Liver (tissue), 9 donors: ENCODE data around the gene MFRP. TPM values are rescaled to one million over a fixed set of nuclear protein-coding genes. Genes with fewer than 3 reads are reported as not detected.

Experiments used
- DNase-seq: peaks from one replicate; pipeline ENCODE4 v3.0.0-alpha.2; 2017; ENCODE audit warnings: low spot score
- H3K27ac ChIP-seq, 2 donors: one replicate each; pipeline ENCODE4 v1.7.0; 2013; ENCODE audit warnings: inconsistent platforms in 2 of 2, low read length in 2 of 2, control low read depth in 1 of 2, low read depth in 1 of 2, mild to moderate bottlenecking in 1 of 2
- H3K27me3 ChIP-seq, 4 donors: one replicate each; pipeline versions ENCODE4 v1.6.1 to v1.7.0; 2013; ENCODE audit warnings: low read length in 3 of 4, inconsistent platforms in 1 of 4, mild to moderate bottlenecking in 1 of 4, moderate library complexity in 1 of 4; ENCODE audit not compliant: control insufficient read depth in 4 of 4, insufficient read depth in 4 of 4
- H3K36me3 ChIP-seq, 4 donors: one replicate each; pipeline versions ENCODE4 v1.6.1 to v1.7.0; 2013; ENCODE audit warnings: low read length in 3 of 4, mild to moderate bottlenecking in 3 of 4, low read depth in 1 of 4, moderate library complexity in 1 of 4; ENCODE audit not compliant: control insufficient read depth in 4 of 4, insufficient read depth in 3 of 4
- H3K4me1 ChIP-seq, 4 donors: one replicate each; pipeline versions ENCODE4 v1.6.1 to v1.7.0; 2013; ENCODE audit warnings: low read length in 3 of 4, mild to moderate bottlenecking in 3 of 4, moderate library complexity in 1 of 4; ENCODE audit not compliant: control insufficient read depth in 4 of 4, insufficient read depth in 4 of 4
- H3K4me3 ChIP-seq, 3 donors: one replicate each; pipeline versions ENCODE4 v1.6.1 to v1.7.0; 2013; ENCODE audit warnings: low read length in 3 of 3, control low read depth in 1 of 3, low read depth in 1 of 3, mild to moderate bottlenecking in 1 of 3
- H3K9ac ChIP-seq, 2 donors: one replicate each; pipeline ENCODE4 v1.7.0; 2013; ENCODE audit warnings: low read length in 2 of 2, mild to moderate bottlenecking in 2 of 2, moderate library complexity in 2 of 2, control low read depth in 1 of 2, low read depth in 1 of 2
- H3K9me3 ChIP-seq, 4 donors: one replicate each; pipeline versions ENCODE4 v1.6.1 to v1.7.0; 2013; ENCODE audit warnings: low read length in 3 of 4; ENCODE audit not compliant: control insufficient read depth in 4 of 4
- EGR1 ChIP-seq, 2 donors: IDR thresholded peaks; 2 replicates each; pipeline ENCODE4 v1.6.1; 2016 to 2018; ENCODE audit warnings: antibody characterized with exemption in 2 of 2, low read depth in 2 of 2
- FOXA1 ChIP-seq: IDR thresholded peaks from 2 replicates; pipeline ENCODE4 v1.6.1; 2016; ENCODE audit warnings: antibody characterized with exemption
- FOXA2 ChIP-seq: IDR thresholded peaks from 2 replicates; pipeline ENCODE4 v1.6.1; 2016; ENCODE audit warnings: antibody characterized with exemption
- HNF4A ChIP-seq, 2 donors: conservative IDR thresholded peaks; 2 replicates each; pipeline ENCODE4 v1.6.1; 2016; ENCODE audit warnings: antibody characterized with exemption in 2 of 2, mild to moderate bottlenecking in 2 of 2
- HNF4G ChIP-seq: IDR thresholded peaks from 2 replicates; pipeline ENCODE4 v1.6.1; 2016; ENCODE audit warnings: antibody characterized with exemption
- JUND ChIP-seq, 2 donors: IDR thresholded peaks; 2 replicates each; pipeline ENCODE4 v1.6.1; 2016; ENCODE audit warnings: antibody characterized with exemption in 2 of 2
- NR2F2 ChIP-seq: IDR thresholded peaks from 2 replicates; pipeline ENCODE4 v1.6.1; 2016; ENCODE audit warnings: antibody characterized with exemption
- RAD21 ChIP-seq, 2 donors: IDR thresholded peaks; 2 replicates each; pipeline ENCODE4 v1.6.1; 2016; ENCODE audit warnings: antibody characterized with exemption in 2 of 2, mild to moderate bottlenecking in 2 of 2
- RXRA ChIP-seq, 2 donors: IDR thresholded peaks; 2 replicates each; pipeline ENCODE4 v1.6.1; 2017 to 2018; ENCODE audit warnings: antibody characterized with exemption in 2 of 2, mild to moderate bottlenecking in 1 of 2
- SP1 ChIP-seq: IDR thresholded peaks from 2 replicates; pipeline ENCODE4 v1.6.1; 2018; ENCODE audit warnings: antibody characterized with exemption, mild to moderate bottlenecking
- TAF1 ChIP-seq: conservative IDR thresholded peaks from 2 replicates; pipeline ENCODE4 v1.6.1; 2016; ENCODE audit warnings: antibody characterized with exemption, mild to moderate bottlenecking
- WGBS: extraction: QIAGEN DNeasy Blood & Tissue Kit; methylation state at CpG from one replicate; pipeline ENCODE4 v1.1.7; 2013; 5-methylcytosine and 5-hydroxymethylcytosine counted together
- polyA plus RNA-seq, 2 donors: library from polyadenylated mRNA; stranded (reverse) in 1 of 2; unstranded in 1 of 2; fragments of 200-250 nt in 1 of 2; fragments of >200 nt in 1 of 2; fragmentation: Nextera tagmentation in 1 of 2; extraction: Ambion mirVana in 1 of 2; gene quantifications; one replicate each; pipeline versions ENCODE4 v1.2.1 to v1.2.3, GENCODE V29; 2013 to 2015
- total RNA-seq, 2 donors: library from RNA; depleted of rRNA; stranded (reverse); fragments of >200 nt; gene quantifications; one replicate each; pipeline ENCODE4 v1.2.3, GENCODE V29; 2014
- TF ChIP-seq, protein P1 (sequence below): IDR thresholded peaks from 2 replicates; pipeline ENCODE4 v1.6.1; 2016; ENCODE audit warnings: antibody characterized with exemption
- TF ChIP-seq, protein P2 (sequence below): IDR thresholded peaks from 2 replicates; pipeline ENCODE4 v1.6.1; 2016; ENCODE audit warnings: antibody characterized with exemption
- TF ChIP-seq, protein P3 (sequence below): IDR thresholded peaks from 2 replicates; pipeline ENCODE4 v1.6.1; 2016; ENCODE audit warnings: antibody characterized with exemption, mild to moderate bottlenecking
- TF ChIP-seq, protein P4 (sequence below): fragments of 150-350 bp; IDR thresholded peaks from 2 replicates; pipeline ENCODE4 v1.5.1; 2017; ENCODE audit warnings: improper control_type of control experiment, low read depth, low read length; ENCODE audit not compliant: missing input control
- donor health status: healthy.
- donor health status: healthy.
- donor health status: healthy.
- donor health status: healthy.
- donor health status: healthy.

Gene MFRP
- total and polyA plus RNA-seq, 4 donors: not detected

DNA sequence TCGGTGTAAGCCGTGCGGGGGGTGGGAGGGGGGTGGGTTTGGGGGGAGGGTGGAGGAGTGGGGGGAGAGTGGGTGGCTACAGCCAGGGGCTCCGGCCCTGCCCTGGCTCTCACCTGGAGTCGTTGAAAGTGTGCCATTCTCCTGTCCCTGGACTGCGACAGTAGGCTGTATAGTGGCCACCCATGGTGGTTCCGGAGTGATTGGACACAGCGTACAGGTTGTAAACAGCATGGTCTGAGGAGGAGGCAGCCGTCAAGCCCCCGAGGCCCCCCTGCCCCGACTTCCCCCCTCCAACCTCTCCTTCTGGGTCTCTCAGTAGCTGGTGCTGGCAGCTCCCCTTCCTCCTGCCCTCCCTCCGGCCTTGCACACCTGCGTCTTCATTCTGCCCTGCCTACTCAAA lies 10.6 kb upstream of the MFRP start (continued):
- TF ChIP-seq, protein P1, sequence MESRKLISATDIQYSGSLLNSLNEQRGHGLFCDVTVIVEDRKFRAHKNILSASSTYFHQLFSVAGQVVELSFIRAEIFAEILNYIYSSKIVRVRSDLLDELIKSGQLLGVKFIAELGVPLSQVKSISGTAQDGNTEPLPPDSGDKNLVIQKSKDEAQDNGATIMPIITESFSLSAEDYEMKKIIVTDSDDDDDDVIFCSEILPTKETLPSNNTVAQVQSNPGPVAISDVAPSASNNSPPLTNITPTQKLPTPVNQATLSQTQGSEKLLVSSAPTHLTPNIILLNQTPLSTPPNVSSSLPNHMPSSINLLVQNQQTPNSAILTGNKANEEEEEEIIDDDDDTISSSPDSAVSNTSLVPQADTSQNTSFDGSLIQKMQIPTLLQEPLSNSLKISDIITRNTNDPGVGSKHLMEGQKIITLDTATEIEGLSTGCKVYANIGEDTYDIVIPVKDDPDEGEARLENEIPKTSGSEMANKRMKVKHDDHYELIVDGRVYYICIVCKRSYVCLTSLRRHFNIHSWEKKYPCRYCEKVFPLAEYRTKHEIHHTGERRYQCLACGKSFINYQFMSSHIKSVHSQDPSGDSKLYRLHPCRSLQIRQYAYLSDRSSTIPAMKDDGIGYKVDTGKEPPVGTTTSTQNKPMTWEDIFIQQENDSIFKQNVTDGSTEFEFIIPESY: no peak
- TF ChIP-seq, protein P2, sequence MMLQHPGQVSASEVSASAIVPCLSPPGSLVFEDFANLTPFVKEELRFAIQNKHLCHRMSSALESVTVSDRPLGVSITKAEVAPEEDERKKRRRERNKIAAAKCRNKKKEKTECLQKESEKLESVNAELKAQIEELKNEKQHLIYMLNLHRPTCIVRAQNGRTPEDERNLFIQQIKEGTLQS: no peak
- TF ChIP-seq FOXA1: no peak

DNA sequence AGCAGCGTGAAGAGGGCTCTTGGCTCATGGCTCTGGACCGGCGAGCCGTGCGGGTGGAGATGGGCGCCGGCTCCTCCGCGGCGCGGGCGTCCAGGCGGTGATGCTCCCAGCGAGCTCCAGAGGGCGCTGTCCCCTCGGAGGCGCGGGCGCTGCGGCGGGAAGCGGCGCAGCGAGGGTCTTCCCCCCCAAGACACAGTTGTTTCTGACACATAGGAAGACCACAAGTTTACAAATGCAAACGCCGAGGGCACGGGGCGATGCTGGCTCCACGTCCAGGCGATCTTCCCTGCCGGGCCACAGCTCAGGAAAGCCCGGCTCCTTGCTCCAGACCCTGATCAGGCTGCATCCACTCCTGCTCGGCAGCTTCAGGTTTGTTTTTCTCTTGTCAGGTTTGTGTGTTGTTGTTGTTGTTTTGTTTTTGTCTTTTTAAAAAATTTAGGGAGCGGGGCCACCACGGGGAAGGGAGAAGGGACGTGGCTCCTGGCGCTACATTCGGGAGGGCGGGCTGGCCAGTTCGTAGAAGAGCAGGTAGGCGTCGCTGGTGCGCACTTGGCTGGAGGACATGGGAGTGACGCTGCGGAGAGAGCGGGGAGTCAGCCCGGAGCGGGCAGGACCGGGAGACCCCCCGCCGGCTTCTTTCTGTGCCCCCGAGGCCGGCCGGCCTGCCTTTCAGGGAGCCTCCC lies 10.0 kb upstream of the MFRP start:
- peaks cover 7 to 40% (median 18%) of the 10 kb centered on the region in 4 donors for H3K4me1 ChIP-seq
- H3K4me3 ChIP-seq: peak overlapping the region; percentile 33 to 45 (median 44)
- peak; percentile 76 for DNase-seq
- no peaks in the 10 kb centered on the region for H3K27me3 ChIP-seq
- TF ChIP-seq HNF4G: no peak
- no peak for TF ChIP-seq TAF1
- no peak for TF ChIP-seq NR2F2
- TF ChIP-seq, protein P3, sequence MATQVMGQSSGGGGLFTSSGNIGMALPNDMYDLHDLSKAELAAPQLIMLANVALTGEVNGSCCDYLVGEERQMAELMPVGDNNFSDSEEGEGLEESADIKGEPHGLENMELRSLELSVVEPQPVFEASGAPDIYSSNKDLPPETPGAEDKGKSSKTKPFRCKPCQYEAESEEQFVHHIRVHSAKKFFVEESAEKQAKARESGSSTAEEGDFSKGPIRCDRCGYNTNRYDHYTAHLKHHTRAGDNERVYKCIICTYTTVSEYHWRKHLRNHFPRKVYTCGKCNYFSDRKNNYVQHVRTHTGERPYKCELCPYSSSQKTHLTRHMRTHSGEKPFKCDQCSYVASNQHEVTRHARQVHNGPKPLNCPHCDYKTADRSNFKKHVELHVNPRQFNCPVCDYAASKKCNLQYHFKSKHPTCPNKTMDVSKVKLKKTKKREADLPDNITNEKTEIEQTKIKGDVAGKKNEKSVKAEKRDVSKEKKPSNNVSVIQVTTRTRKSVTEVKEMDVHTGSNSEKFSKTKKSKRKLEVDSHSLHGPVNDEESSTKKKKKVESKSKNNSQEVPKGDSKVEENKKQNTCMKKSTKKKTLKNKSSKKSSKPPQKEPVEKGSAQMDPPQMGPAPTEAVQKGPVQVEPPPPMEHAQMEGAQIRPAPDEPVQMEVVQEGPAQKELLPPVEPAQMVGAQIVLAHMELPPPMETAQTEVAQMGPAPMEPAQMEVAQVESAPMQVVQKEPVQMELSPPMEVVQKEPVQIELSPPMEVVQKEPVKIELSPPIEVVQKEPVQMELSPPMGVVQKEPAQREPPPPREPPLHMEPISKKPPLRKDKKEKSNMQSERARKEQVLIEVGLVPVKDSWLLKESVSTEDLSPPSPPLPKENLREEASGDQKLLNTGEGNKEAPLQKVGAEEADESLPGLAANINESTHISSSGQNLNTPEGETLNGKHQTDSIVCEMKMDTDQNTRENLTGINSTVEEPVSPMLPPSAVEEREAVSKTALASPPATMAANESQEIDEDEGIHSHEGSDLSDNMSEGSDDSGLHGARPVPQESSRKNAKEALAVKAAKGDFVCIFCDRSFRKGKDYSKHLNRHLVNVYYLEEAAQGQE: no peak
- TF ChIP-seq FOXA2: no peak
- TF ChIP-seq, protein P4, sequence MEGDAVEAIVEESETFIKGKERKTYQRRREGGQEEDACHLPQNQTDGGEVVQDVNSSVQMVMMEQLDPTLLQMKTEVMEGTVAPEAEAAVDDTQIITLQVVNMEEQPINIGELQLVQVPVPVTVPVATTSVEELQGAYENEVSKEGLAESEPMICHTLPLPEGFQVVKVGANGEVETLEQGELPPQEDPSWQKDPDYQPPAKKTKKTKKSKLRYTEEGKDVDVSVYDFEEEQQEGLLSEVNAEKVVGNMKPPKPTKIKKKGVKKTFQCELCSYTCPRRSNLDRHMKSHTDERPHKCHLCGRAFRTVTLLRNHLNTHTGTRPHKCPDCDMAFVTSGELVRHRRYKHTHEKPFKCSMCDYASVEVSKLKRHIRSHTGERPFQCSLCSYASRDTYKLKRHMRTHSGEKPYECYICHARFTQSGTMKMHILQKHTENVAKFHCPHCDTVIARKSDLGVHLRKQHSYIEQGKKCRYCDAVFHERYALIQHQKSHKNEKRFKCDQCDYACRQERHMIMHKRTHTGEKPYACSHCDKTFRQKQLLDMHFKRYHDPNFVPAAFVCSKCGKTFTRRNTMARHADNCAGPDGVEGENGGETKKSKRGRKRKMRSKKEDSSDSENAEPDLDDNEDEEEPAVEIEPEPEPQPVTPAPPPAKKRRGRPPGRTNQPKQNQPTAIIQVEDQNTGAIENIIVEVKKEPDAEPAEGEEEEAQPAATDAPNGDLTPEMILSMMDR: peak; percentile 77
- no peak for TF ChIP-seq HNF4A (conservative IDR thresholded peaks at IDR 0.05)
- no peak for TF ChIP-seq SP1
- no peak for TF ChIP-seq JUND (IDR thresholded peaks at IDR 0.05)
- TF ChIP-seq EGR1 (IDR thresholded peaks at IDR 0.05; ENCODE audit: low read depth in 2 of 2): no peak
- TF ChIP-seq FOXA1: no peak
- TF ChIP-seq RXRA (IDR thresholded peaks at IDR 0.05): no peak
- peak; percentile 77 for TF ChIP-seq RAD21 (IDR thresholded peaks at IDR 0.05)
- TF ChIP-seq, protein P2: no peak
- no peak overlapping the region for H3K27ac ChIP-seq
- 12% methylated on average over 54 of the region's 54 CpGs for WGBS
- H3K36me3 ChIP-seq: peaks cover 0 to 19% (median 11%) of the 10 kb centered on the region in 4 donors
- H3K9ac ChIP-seq: peak overlapping the region in 1 of 2 donors; percentile 36
- no peaks in the 10 kb centered on the region for H3K9me3 ChIP-seq
